Astrocyte of the spinal cord (primary cell): Measurements from ENCODE around the gene WFDC12.

ENCODE experiments used
- DNase-seq: peaks from one replicate; pipeline ENCODE4 v3.0.0; 2011; ENCODE audit warnings: low read depth, low spot score
- H3K4me3 ChIP-seq: 2 replicates; pipeline ENCODE4 v1.5.1; 2011; ENCODE audit warnings: low read depth, mild to moderate bottlenecking, low read length, moderate library complexity
- in situ Hi-C: cut with HindIII; loops from 2 replicates; pipeline ENCODE4 v1.10.0; 2017; ENCODE audit warnings: low sequenced_read_pairs
- TF ChIP-seq, protein P1 (sequence below): IDR thresholded peaks from 2 replicates; pipeline ENCODE4 v1.5.1; 2012; ENCODE audit warnings: low read depth, mild to moderate bottlenecking, low read length, inconsistent platforms

WFDC12 gene

DNA sequence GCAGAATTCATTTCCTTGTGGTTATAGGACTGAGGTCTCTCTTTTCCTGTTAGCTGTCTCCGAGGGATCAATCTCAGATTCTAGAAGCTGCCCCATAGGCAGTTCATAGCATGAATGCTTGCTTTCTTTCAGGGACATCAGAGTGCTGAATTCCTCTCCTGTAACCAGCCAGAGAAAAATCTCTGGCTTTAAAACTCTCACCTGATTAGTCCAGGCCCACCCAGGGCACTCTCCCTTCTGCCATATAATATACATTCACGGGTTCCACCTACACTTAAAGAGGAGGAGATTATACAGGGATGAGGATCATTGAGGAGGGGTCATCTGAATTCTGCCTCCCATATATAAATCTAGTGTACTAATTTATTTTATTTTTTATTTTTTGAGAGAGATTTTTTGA lies 21.2 kb downstream of the WFDC12 start:
- TF ChIP-seq, protein P1, sequence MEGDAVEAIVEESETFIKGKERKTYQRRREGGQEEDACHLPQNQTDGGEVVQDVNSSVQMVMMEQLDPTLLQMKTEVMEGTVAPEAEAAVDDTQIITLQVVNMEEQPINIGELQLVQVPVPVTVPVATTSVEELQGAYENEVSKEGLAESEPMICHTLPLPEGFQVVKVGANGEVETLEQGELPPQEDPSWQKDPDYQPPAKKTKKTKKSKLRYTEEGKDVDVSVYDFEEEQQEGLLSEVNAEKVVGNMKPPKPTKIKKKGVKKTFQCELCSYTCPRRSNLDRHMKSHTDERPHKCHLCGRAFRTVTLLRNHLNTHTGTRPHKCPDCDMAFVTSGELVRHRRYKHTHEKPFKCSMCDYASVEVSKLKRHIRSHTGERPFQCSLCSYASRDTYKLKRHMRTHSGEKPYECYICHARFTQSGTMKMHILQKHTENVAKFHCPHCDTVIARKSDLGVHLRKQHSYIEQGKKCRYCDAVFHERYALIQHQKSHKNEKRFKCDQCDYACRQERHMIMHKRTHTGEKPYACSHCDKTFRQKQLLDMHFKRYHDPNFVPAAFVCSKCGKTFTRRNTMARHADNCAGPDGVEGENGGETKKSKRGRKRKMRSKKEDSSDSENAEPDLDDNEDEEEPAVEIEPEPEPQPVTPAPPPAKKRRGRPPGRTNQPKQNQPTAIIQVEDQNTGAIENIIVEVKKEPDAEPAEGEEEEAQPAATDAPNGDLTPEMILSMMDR, result no peak
- DNase-seq, result no peak
- H3K4me3 ChIP-seq, result no peak overlapping the region
- in situ Hi-C loops, result no loop called here

DNA sequence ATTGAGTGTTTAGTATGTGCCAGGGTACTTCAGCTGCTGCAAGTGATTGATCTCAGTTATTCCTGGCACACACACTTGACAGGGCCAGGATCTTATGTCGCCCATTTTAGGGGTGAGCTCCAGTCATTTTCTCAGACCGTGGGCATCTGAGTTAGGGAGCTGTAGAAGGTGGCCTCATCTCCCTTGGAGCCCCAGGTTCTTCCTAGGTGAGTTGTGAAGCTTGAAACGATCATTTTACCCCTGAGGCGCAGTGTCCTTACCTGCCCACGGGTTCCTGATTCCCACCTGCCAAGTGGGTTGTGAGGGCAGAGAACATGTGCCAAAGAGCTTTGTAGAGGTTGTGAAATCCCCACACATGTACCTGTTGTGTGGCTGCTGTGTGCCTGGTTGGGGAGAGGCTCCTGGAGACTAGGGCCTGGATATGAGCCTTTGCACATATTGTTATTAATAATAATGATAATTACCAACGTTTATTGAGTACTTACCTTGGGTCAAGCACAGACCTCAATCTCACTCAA lies 22.9 kb downstream of the WFDC12 start:
- no peak overlapping the region for H3K4me3 ChIP-seq
- TF ChIP-seq, protein P1, result no peak
- in situ Hi-C loops, result no loop called here
- DNase-seq, result no peak

DNA sequence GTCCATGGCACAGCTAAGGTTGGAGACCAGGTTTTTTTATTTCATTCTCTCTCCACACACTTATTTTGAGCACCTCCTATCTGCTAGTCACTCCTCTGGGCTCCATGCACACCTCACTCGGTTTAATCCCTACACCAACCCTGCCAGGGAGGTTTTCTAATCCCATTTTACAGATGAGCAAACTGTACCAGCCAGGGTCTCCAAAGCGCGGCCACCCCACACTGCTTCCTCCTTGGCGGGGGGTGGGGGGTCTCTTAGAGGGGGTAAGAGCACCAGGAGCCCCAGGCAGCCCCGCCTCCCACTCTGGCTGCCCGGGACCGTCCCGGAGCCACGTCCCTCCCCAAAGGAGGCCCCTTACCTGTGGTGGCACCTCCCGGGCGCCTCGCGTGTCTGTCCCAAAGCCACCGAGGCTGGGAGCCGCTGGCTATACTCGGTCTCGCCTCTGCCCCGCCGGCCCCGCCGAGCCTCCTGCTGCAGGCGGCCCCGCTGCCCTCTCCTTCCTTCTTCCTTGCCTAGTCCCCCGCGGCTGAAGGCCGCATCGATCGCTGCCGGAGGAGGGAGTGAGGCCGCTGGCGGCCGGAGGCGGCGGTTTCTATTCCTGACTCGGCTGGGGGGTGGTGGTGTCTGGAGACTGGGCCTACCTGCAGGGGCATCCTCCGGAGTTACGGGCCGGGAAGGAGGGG lies 23.6 kb downstream of the WFDC12 start, which contains the start of gene KCNS1:
Gene KCNS1, minus strand, starts transcription at position 565 of the 683 bp plus-strand sequence. CDS start 1,891 bp downstream, outside the sequence.
- DNase-seq, result peak; percentile 15
- in situ Hi-C loops, result no loop called here
- TF ChIP-seq, protein P1, result peak; percentile 9
- H3K4me3 ChIP-seq, result no peak within 1 kb of the TSS

DNA sequence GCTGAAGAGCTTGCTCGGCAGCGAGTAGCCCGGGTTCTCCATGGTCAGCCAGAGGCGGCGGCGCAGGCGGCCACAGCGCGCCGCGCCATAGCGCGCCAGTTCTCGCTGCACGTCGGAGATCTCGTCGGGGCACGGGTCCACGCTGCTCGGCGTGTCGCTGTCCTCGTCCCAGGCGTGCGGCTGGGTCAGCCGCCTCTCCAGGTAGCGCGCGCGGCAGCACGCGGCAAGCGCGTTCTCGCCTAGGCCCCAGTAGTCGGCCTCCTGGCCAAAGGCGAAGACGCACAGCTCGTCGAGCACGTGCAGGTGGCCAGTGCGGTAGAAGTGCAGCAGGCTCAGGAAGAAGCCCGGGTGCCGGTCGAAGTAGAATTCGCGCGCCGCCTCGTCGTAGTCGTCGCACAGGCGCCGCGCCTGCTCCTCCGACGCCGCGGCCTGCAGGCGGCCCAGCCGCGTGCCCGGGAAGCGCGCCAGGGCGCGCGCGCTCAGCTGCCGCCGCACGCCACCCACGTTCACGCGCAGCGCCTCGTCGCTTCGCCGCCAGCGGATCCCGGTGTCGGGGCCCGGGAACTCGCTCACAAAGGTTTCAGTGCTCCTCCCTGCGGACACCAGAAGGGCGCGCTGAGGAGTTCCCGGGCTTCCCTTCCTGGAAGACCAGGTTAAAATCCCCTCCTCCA lies 26.0 kb downstream of the WFDC12 start:
- no peak overlapping the region for H3K4me3 ChIP-seq
- TF ChIP-seq, protein P1, result peak; percentile 23
- peak; percentile 14 for DNase-seq
- in situ Hi-C loops, result no loop called here

DNA sequence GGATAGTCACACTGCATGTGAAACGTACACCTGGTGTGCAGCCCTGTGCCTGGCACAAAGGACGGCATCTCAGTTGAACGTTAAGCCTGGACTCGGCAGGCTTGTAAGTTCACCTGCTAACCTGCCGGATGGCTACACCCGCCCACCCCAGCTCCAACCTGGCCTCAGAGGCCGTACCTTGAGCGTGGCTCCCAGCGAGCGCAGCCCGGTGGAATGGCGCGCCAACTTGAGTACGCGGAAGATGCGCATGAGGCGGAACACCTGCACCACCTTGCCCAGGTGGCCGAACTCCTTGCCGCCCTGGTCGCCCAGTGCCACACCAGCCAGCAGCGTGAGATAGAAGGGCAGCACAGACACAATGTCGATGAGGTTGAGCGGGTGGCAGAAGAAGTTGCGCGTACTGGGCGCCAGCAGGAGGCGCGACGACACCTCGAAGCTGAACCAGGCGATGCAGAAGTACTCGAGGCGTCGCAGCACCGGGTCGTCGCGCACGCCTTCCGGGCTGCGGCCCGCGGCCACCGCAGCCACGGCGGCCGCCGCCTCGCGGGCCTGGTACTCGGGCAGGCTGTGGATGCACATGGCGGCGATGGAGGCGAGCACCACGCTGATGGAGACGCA lies 26.7 kb downstream of the WFDC12 start:
- DNase-seq, result peak; percentile 13
- H3K4me3 ChIP-seq, result no peak overlapping the region
- TF ChIP-seq, protein P1, result peak; percentile 42
- in situ Hi-C loops, result no loop called here

DNA sequence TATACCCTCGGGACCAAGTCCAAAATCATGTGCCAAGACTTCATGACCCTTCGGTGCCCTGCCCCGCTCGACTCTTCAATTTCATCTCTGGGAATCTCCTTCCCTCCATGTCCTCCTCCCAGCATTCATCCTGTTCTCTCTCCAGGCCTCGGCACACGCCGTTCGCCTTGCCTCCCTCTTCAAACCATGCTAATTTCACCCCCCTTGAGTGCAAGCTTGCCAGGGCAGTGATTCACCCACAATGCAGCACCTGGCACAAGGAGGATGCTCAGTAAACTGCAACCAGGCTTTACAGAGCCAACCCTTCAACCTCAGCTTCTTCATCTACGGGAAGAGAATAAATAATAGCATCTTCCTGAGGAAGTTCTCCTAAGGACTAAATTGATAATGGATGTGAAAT lies 27.5 kb downstream of the WFDC12 start:
- DNase-seq, result no peak
- H3K4me3 ChIP-seq, result no peak overlapping the region
- TF ChIP-seq, protein P1, result no peak
- in situ Hi-C loops, result no loop called here
